CD4-positive, alpha-beta T cell (primary cell): ENCODE measurements around the gene DUS1L. TPM values are rescaled to one million over a fixed set of nuclear protein-coding genes. Genes with fewer than 3 reads are reported as not detected.

Experiments
- ATAC-seq: fragments of 200-7000 bp; cut with Tn5 transposase; one replicate; pipeline ENCODE4 v1.10.0; 2022; ENCODE audit warnings: mild to moderate bottlenecking; ENCODE audit not compliant: poor library complexity
- CTCF ChIA-PET: fragments of 350-600 bp; sonication (Branson Sonifier 250); formaldehyde crosslinking; loops from one replicate; lab custom pipeline; 2021; ENCODE audit warnings: antibody characterized with exemption, inconsistent platforms; lab: Charles Lee
- POLR2A ChIA-PET: fragments of 350-600 bp; sonication (Branson Sonifier 250); formaldehyde crosslinking; loops from one replicate; lab custom pipeline; 2021; ENCODE audit warnings: antibody characterized with exemption, inconsistent platforms; lab: Charles Lee
- DNase-seq, 14 experiments: peaks; one replicate each; pipeline ENCODE4 v3.0.0-alpha.2; 2013 to 2020; ENCODE audit warnings: mixed read lengths in 2 of 14
- H3K27ac ChIP-seq, 2 donors: one replicate each; pipeline versions ENCODE4 v1.5.1 to v1.7.0; 2013; ENCODE audit warnings: low read length in 2 of 2, low read depth in 1 of 2, mild to moderate bottlenecking in 1 of 2
- H3K27me3 ChIP-seq, 2 experiments: 1 replicate in 1 of 2; 2 replicates in 1 of 2; pipeline versions ENCODE4 v1.6.1 to v1.7.0; 2013; ENCODE audit warnings: low read length in 2 of 2, control low read depth in 1 of 2, mild to moderate bottlenecking in 1 of 2, moderate library complexity in 1 of 2; ENCODE audit not compliant: insufficient read depth in 2 of 2, control insufficient read depth in 1 of 2
- H3K36me3 ChIP-seq: one replicate; pipeline ENCODE4 v1.6.1; 2013; ENCODE audit warnings: low read length, control low read depth; ENCODE audit not compliant: insufficient read depth
- H3K4me1 ChIP-seq: one replicate; pipeline ENCODE4 v1.6.1; 2013; ENCODE audit warnings: low read length, control low read depth; ENCODE audit not compliant: insufficient read depth
- H3K4me3 ChIP-seq: one replicate; pipeline ENCODE4 v1.5.1; 2013; ENCODE audit warnings: mild to moderate bottlenecking, low read length, moderate library complexity
- H3K9me3 ChIP-seq, 2 experiments: 1 replicate in 1 of 2; 2 replicates in 1 of 2; pipeline versions ENCODE4 v1.6.1 to v1.7.0; 2013; ENCODE audit warnings: low read length in 2 of 2, mild to moderate bottlenecking in 2 of 2, control low read depth in 1 of 2, moderate library complexity in 1 of 2; ENCODE audit not compliant: control insufficient read depth in 1 of 2, insufficient read depth in 1 of 2
- H3K27ac Mint-ChIP-seq: one replicate; pipeline ENCODE4 v1.8.0; 2020; ENCODE audit warnings: mixed read lengths
- H3K27me3 Mint-ChIP-seq: one replicate; pipeline ENCODE4 v1.8.0; 2021; ENCODE audit warnings: mixed read lengths
- H3K36me3 Mint-ChIP-seq: one replicate; pipeline ENCODE4 v1.8.0; 2021; ENCODE audit warnings: low read depth, mixed read lengths
- H3K4me1 Mint-ChIP-seq: one replicate; pipeline ENCODE4 v1.8.0; 2021; ENCODE audit warnings: low read depth, mixed read lengths
- H3K4me3 Mint-ChIP-seq: one replicate; pipeline ENCODE4 v1.8.0; 2020; ENCODE audit warnings: mild to moderate bottlenecking, mixed read lengths
- H3K9me3 Mint-ChIP-seq: one replicate; pipeline ENCODE4 v1.8.0; 2020; ENCODE audit warnings: mixed read lengths
- intact Hi-C, 2 experiments: fragments of 100-400 bp; cut with DNase I in 1 of 2; cut with micrococcal nuclease in 1 of 2; formaldehyde crosslinking; loops; one replicate each; pipeline versions ENCODE4 v1.15.1 to v1.9.0; 2023 to 2025; cut with DNase I, micrococcal nuclease
- total RNA-seq, 174 experiments: library from RNA in 2 of 174; stranded (reverse) in 2 of 174; gene quantifications; one replicate each; pipeline ENCODE4 v1.2.3 and lab custom pipeline; 2021 to 2026
- TF ChIP-seq, protein P1 (sequence below): fragments of 200-600 bp; IDR thresholded peaks from one replicate; pipeline ENCODE4 v1.8.0; 2022; ENCODE audit warnings: antibody characterized with exemption, mild to moderate bottlenecking

Gene DUS1L
- total RNA-seq, 2 experiments from 2014 or later: 160 to 163 TPM

DNA sequence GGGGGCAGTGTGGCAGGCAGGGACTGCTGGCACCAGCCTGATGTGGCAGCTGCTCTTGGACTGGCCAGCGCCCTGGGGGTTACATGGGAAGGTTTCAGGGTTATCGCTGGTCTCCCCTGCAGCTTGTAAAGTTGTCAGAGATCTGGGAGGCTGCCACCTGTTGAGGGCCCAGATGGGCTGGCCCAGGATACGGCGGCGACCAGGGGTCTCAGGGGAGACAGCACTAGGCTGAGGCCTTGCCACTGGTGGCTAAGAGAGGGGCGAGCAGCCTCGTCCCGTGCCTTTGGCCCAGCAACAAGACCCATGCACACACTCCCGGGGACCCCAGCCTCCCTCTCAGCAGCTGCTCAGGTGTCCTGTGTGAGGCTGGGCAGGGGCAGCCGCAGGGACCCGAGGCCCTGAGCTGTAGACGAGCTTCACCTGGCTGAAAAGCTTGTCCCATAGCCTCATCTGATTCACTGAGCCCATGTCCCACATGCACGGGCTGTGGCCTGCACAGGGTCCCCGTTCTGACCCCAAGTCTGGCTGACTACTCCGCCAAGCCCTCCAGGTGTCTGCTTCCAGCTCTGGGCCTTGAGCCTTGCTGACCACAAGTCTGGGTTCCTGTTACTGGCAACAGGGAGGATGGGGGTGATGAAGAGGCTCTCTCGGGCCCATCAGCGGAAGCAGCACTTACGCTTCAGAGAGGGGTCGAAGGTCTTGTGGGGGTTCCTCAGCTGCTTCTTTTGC is 6.2 kb downstream of the DUS1L start:
- H3K27ac Mint-ChIP-seq: no peak overlapping the region

DNA sequence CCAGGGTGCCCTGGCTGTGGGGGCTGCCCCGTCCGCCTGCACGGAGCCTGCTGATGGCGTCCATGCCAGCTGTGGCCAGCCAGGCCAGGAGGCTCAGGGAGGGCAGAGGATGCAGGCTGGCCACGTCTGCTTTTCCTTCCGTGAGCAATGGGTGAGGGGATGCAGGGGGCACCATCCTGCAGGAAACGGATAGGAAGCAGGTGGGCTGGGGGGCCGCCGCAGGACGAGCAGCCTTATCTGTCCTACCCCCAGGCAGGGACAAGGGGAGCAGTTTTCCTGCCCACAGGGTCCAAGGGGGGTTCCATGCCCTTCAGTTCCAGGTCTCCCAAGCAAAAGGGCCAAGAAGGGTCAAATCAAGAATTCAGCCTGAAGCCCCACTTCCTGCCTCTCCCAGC is 6.8 kb downstream of the DUS1L start:
- Mint-ChIP-seq H3K4me1 (no peaks in the 10 kb centered on the region), H3K27ac (no peak overlapping the region), H3K9me3 (no peaks in the 10 kb centered on the region), H3K27me3 (no peaks in the 10 kb centered on the region), H3K4me3 (no peak overlapping the region), H3K36me3 (peaks cover 27% of the 10 kb centered on the region)
- Histone ChIP-seq H3K4me3 (no peak overlapping the region), H3K27ac (no peak overlapping the region), H3K27me3 (no peaks in the 10 kb centered on the region), H3K9me3 (no peaks in the 10 kb centered on the region), H3K4me1 (peaks cover 13% of the 10 kb centered on the region), H3K36me3 (peaks cover 85% of the 10 kb centered on the region)
- TF ChIP-seq, protein P1, sequence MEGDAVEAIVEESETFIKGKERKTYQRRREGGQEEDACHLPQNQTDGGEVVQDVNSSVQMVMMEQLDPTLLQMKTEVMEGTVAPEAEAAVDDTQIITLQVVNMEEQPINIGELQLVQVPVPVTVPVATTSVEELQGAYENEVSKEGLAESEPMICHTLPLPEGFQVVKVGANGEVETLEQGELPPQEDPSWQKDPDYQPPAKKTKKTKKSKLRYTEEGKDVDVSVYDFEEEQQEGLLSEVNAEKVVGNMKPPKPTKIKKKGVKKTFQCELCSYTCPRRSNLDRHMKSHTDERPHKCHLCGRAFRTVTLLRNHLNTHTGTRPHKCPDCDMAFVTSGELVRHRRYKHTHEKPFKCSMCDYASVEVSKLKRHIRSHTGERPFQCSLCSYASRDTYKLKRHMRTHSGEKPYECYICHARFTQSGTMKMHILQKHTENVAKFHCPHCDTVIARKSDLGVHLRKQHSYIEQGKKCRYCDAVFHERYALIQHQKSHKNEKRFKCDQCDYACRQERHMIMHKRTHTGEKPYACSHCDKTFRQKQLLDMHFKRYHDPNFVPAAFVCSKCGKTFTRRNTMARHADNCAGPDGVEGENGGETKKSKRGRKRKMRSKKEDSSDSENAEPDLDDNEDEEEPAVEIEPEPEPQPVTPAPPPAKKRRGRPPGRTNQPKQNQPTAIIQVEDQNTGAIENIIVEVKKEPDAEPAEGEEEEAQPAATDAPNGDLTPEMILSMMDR: no peak
- ATAC-seq (no peak), DNase-seq (no peak)
- intact Hi-C loops: no loop called here
- POLR2A ChIA-PET: interaction anchor here (2.0 kb wide), 1 partner anchor 21 kb away, joined by 7 read pairs; the partner anchor contains the start of gene DCXR
- CTCF ChIA-PET: no interaction called here

More for the DNA sequence above, 6.2 kb downstream of the DUS1L start:
- Mint-ChIP-seq H3K9me3 (no peaks in the 10 kb centered on the region), H3K4me3 (peak overlapping the region; percentile 25), H3K27me3 (no peaks in the 10 kb centered on the region), H3K4me1 (peaks cover 5% of the 10 kb centered on the region), H3K36me3 (peaks cover 27% of the 10 kb centered on the region)
- POLR2A ChIA-PET: interaction anchor here (2.0 kb wide), 1 partner anchor 22 kb away, joined by 7 read pairs; the partner anchor contains the start of gene DCXR
- CTCF ChIA-PET: no interaction called here
- peaks cover 79% of the 10 kb centered on the region for H3K36me3 ChIP-seq
- no peak for ATAC-seq
- no peak overlapping the region for H3K4me3 ChIP-seq
- H3K27me3 ChIP-seq: no peaks in the 10 kb centered on the region
- H3K27ac ChIP-seq: no peak overlapping the region
- TF ChIP-seq, protein P1: no peak
- DNase-seq: no peak
- H3K4me1 ChIP-seq: peaks cover 16% of the 10 kb centered on the region
- intact Hi-C loops: no loop called here
- H3K9me3 ChIP-seq: no peaks in the 10 kb centered on the region

DNA sequence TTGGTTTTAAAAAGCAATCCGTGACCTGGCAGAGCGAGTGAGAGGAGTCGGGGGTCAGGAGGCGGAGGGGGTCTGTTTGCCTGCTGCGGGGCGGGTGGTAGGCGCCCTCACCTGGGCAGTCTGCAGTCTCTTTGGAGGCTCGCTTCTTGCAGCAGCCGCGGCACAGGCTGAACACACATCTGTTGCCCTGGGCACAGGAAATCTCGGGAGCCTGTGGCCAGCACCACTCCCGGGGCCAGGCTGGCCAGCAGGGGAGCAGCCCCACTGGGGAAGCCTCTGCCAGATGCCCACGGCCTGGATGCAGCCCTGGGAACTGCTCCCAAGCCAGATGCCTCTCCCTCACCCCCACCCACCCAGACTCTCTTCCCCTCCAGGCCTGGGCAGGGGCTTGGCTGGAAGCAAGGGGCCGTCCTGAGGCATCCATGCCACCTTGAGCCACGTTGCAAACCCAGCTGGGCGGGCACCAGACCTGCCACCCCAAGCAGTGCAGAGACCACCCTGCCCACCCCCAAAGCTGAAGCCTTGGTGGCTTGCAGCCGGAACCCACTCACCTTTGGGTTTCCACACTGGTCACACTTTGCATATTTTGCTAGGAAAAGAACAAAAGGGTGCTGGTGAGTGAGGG is 7.3 kb downstream of the DUS1L start:
- Mint-ChIP-seq H3K9me3 (no peaks in the 10 kb centered on the region), H3K36me3 (peaks cover 27% of the 10 kb centered on the region), H3K27me3 (no peaks in the 10 kb centered on the region), H3K4me1 (no peaks in the 10 kb centered on the region), H3K27ac (no peak overlapping the region), H3K4me3 (peak overlapping the region; percentile 20)
- H3K27me3 ChIP-seq: no peaks in the 10 kb centered on the region
- no peak overlapping the region for H3K4me3 ChIP-seq
- CTCF ChIA-PET: no interaction called here
- H3K36me3 ChIP-seq: peaks cover 86% of the 10 kb centered on the region
- H3K4me1 ChIP-seq: peaks cover 13% of the 10 kb centered on the region
- intact Hi-C loops: no loop called here
- ATAC-seq: no peak
- no peak for DNase-seq
- POLR2A ChIA-PET: no interaction called here
- no peak overlapping the region for H3K27ac ChIP-seq
- TF ChIP-seq, protein P1: no peak
- no peaks in the 10 kb centered on the region for H3K9me3 ChIP-seq
